GM18499 (cell line): Measurements from ENCODE around the gene HLA-DPA1.

Experiments used
- ATAC-seq: cut with Tn5 transposase; IDR thresholded peaks from one replicate; pipeline ENCODE4 v1.9.1; 2021; ENCODE audit warnings: moderate number of reproducible peaks; ENCODE audit not compliant: insufficient read depth, unreplicated experiment

The HLA-DPA1 gene

DNA sequence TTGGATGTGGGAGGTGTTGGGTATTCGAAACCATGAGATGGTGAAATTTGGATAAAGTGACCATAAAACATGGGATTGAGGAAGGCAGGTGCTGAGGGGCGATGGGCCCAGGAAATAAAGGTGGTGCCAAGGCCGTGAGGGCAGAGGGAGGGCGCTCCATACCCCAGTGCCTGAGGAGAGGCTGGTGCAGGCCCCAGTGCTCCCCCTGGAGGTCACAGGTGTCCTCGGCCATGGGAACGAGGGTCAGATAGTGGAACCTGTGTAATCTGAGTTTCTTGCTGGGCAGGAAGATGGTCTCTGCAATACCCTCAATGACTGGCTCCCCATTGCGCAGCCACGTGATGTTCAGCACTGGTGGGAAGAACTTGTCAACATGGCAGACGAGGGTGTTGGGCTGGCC, 18.5 kb upstream of the HLA-DPA1 start:
- ATAC-seq, result no peak

DNA sequence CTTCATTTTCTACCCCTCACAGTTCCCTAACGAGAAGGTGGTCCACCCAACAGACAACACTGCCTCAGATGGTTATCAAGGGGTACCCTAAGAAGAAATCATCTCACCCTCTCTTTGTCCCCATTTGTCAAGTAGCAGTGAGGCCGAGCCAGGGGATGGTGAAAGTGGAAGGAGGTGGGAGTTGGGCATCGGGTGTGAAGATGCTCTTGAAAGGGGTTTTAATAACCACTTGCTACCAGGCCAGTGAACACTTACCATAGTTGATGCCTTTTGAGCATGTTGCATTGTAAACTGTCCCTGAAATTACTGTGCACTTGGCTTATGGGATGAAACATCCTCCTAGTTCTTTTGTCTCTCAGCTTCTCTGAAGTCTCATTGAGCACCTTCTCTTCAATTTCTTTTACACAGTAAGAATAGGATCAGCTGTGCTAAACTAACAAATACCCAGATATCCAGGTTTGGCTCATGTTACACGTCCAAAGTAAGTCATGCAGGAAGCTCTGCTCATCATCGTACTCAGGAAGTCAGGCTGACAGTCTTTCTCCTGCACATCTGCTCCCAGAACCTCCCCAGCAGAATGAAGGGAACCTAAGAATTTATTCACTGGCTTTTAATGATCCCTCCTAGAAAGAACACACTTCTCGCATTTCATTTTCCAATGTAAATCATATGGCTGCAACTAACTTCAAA, 15.6 kb upstream of the HLA-DPA1 start:
- ATAC-seq, result no peak

GRCh38 chr6:33088258-33088930, 14.9 kb upstream of the HLA-DPA1 start:
- ATAC-seq, result no peak

GRCh38 chr6:33085627-33086026, 12.2 kb upstream of the HLA-DPA1 start:
- ATAC-seq, result no peak

GRCh38 chr6:33082702-33083101, 9.3 kb upstream of the HLA-DPA1 start:
- no peak for ATAC-seq

DNA sequence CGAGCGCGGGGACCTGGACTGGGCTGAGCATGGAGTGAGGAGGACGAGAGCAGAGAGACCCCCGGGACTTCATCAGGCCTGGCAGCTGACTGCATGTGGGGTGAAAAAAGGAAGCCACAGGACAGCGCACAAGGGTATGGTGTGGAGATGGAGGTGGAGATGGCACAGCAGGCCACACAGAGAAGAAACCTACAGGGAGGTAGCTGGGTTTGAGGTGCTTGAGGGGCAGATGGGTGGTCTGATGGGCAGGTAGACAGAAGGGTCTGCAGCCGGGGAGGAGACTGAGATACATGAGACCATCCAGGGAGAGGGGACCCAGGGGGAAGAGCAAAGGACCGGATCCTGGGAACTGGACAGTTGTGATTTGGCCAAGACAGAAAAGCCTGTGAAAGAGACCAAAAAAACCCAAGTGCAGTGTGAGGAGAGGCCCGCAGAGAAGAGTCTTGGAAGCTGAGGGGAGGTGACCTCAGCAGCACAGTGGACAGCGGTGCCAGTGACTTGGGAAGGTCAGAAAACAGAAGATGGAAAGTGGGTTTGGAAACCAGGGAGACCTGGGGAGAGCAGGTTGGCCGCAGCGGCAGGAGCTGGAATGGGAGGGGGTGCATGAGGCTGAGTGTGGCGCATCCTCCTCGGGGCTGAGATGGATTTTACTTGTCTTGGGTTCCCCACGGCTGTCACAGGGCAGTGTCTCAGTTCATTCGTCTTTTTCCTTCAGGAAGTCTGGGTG, 7.8 kb upstream of the HLA-DPA1 start:
- ATAC-seq, result no peak

DNA sequence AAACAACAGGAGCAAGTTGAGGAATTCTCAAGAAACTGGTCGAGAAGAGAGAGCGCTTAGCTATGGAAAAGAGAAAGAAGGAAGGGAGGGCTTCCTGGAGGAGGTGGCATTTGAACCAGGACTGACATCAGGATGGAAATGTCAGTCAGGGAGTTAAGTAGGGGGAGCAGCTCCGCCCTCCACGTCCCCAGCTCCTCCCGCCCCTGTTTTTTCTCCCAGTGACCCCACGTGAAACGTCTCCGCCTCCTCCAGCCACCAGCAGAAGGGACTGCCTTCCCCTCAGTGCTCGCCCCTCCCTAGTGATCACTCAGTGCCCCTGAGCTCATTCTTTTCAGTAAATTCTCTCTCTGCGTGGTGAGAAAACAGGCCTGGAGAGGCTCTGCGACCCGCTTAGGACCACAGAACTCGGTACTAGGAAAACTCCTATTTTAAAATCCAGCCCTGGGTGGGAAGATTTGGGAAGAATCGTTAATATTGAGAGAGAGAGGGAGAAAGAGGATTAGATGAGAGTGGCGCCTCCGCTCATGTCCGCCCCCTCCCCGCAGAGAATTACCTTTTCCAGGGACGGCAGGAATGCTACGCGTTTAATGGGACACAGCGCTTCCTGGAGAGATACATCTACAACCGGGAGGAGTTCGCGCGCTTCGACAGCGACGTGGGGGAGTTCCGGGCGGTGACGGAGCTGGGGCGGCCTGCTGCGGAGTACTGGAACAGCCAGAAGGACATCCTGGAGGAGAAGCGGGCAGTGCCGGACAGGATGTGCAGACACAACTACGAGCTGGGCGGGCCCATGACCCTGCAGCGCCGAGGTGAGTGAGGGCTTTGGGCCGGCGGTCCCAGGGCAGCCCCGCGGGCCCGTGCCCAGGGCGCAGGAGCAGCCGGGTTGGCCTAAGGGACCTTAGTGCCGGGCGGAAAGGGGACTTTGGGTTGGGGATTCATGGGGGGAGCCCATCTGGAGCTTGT, 7.0 kb upstream of the HLA-DPA1 start:
- no peak for ATAC-seq

- no peak for ATAC-seq
Observed at GRCh38 chr6:33079580-33079979, 6.1 kb upstream of the HLA-DPA1 start.

- ATAC-seq, result no peak
Observed at GRCh38 chr6:33078919-33079521, 5.6 kb upstream of the HLA-DPA1 start.

GRCh38 chr6:33078442-33078841, 5.0 kb upstream of the HLA-DPA1 start:
- no peak for ATAC-seq

GRCh38 chr6:33077908-33078307, 4.5 kb upstream of the HLA-DPA1 start:
- no peak for ATAC-seq

DNA sequence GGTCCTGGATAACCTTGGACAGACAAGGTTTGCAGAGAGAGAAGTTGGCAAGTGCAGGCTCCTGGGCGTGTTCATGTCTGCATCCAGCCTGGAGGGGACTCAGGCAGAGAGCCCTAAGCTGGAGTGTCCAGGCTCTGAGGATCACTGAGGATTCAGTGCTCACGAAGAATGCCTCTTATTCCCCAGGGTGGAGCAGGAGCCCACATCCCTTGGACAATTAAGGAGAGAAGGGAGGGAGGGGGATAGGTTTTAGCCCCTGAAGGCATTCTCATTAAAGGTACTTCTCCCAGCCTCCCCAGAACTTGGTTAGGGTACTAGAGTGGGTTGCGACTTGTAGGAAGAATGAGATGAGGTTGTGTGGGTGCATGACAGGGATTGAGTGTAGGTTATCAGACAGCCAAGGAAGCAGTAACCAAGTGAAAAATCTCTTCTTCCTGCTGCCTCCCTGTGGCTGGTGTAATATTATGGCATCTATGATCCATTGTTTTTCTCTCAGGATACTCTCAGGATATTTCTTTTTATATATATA, 3.0 kb upstream of the HLA-DPA1 start:
- ATAC-seq, result no peak

- ATAC-seq, result peak; percentile 43
Observed at GRCh38 chr6:33075568-33076405, 2.3 kb upstream of the HLA-DPA1 start, which contains the start of gene HLA-DPB1. HLA-DPB1 (plus strand) TSS chr6:33075990; CDS start chr6:33076042, 52 bp downstream.

GRCh38 chr6:33075208-33075567, 1.7 kb upstream of the HLA-DPA1 start:
- no peak for ATAC-seq

DNA sequence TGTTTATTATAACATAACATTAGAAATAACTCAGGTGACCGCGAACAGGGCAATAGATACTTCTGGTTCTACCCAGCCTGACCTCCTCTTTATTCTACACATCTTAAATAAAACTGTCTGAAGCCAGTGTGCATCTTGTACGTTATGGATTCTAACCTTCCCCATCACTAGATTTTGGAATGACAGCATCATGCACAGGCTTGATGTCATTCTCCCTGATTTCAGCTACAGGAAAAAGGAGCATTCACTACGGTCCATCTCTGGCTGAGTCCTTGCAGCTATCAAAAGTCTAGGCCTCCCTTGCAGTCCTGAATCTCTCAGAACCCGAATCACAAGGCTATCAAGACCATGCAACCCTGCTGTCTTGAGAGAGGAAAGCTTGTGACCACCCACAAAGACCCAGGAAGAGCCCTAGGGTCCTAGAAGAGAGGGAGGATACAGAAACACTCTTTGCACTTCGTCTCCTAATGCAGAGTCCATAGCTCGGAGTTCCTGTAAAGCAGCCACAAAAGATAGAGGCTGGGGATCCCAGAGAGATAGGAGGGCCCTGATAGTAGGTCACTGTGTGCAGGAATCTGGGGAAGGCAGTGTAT, 845 bp downstream of the HLA-DPA1 start:
- no peak for ATAC-seq

DNA sequence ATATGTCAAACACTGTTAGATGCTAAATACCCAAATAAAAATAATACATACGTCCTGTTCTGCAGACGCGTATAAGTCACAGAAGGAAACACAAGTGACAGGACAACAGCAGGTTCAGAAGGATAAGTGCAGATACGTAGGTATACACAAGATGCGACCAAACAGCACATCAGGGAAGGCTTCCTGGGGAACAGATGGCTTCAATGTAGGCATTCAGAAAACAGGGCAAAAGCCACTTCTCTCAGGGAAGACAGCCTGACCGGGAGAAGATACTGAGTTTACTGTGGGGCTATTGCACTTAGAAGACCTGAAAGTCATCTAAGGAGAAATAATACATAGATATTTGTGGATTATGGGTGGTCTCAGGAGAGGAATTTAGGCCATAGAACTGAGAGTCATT, 1.9 kb downstream of the HLA-DPA1 start:
- no peak for ATAC-seq

DNA sequence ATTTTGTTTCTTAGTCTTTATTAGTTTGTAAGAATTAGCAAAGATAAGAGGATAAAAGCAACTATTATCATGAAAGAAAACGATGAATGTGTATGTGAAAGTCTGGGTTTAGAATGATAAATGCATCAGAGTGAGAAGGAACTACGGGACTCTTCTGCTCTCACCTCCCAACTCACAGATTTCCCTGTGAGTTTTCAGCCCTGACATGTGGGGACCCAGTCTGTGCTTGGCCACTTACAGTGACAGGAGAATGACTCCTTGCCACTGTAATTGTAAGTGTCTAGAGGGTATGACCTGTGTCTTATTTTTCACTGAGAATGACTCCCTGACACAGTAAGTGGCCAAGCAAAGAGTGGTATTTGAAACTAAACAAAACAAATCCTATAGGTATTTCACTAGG, 2.5 kb downstream of the HLA-DPA1 start:
- no peak for ATAC-seq

DNA sequence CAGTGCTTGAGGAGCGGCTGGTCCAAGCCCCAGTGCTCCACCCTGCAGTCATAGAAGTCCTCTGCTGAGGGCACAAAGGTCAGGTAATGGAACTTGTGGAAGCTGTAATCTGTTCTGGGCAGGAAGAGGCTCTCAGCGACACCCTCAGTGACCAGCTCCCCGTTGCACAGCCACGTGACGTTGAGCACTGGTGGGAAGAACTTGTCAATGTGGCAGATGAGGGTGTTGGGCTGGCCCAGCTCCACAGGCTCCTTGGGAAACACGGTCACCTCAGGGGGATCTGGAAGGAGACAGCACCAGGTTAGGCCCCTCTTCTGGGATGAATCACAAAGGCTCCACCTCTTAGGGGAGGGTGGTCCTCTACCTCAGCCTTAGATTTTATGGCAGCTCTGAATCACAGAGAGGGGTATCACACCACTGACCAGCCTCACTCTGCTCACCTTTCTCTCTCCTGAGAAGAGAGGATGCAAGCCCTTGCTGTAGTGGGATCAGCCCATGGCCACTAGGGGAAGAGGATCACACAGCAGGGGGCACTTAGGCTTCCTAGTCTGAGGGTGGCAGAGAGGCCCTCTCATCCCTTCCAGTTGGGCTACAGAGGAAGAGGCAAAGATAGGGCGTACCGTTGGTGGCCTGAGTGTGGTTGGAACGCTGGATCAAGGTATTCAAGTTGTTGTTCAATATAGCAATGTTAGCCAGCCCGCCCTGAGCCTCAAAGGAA, 4.3 kb downstream of the HLA-DPA1 start:
- no peak for ATAC-seq
